Activated T-helper 17 cell treated with anti-CD3 and anti-CD28 coated beads, Interleukin-2, amount 50 U/mL, for 72 hours (primary cell): ENCODE results near the gene C11orf24. TPM values are rescaled to one million over a fixed set of nuclear protein-coding genes. Genes with fewer than 3 reads are reported as not detected.
"Not testable (repeated sequence)": the region's sequence is repeated elsewhere in the genome, so short reads cannot be mapped to it uniquely, and the experiment has no call there.

Experiments
- ATAC-seq: fragments of 150-1000 bp; cut with Tn5 transposase; replicated peaks from 2 replicates; pipeline ENCODE4 v1.10.0; 2021; ENCODE audit warnings: mild to moderate bottlenecking, moderate library complexity
- H3K27ac Mint-ChIP-seq: one replicate; pipeline ENCODE4 v1.8.0; 2022; ENCODE audit warnings: mixed read lengths
- H3K27me3 Mint-ChIP-seq: one replicate; pipeline ENCODE4 v1.8.0; 2022; ENCODE audit warnings: mixed read lengths
- H3K36me3 Mint-ChIP-seq: one replicate; pipeline ENCODE4 v1.8.0; 2022; ENCODE audit warnings: low read depth, mild to moderate bottlenecking, mixed read lengths
- H3K4me1 Mint-ChIP-seq: one replicate; pipeline ENCODE4 v1.8.0; 2022; ENCODE audit warnings: mixed read lengths
- H3K4me3 Mint-ChIP-seq: one replicate; pipeline ENCODE4 v1.8.0; 2022; ENCODE audit warnings: mild to moderate bottlenecking, mixed read lengths
- H3K9me3 Mint-ChIP-seq: one replicate; pipeline ENCODE4 v1.8.0; 2022; ENCODE audit warnings: mixed read lengths
- total RNA-seq, 2 donors: library from RNA; stranded (reverse); gene quantifications; one replicate each; pipeline ENCODE4 v1.2.3, GENCODE V29; 2022

C11orf24 gene
- total RNA-seq, 2 donors from 2014 or later, result 26.6 to 38.7 TPM

GRCh38 chr11:68257477-68258362, 14.1 kb downstream of the C11orf24 start:
- Mint-ChIP-seq H3K27ac (no peak overlapping the region), H3K36me3 (peaks cover 14% of the 10 kb centered on the region), H3K4me1 (peaks cover 4% of the 10 kb centered on the region), H3K9me3 (no peaks in the 10 kb centered on the region), H3K27me3 (no peaks in the 10 kb centered on the region), H3K4me3 (no peak overlapping the region)
- ATAC-seq, result peak; percentile 93

GRCh38 chr11:68256331-68256741, 15.4 kb downstream of the C11orf24 start:
- Mint-ChIP-seq H3K4me1 (peaks cover 4% of the 10 kb centered on the region), H3K27ac (no peak overlapping the region)

GRCh38 chr11:68255526-68255925, 16.2 kb downstream of the C11orf24 start:
- Mint-ChIP-seq H3K4me3 (no peak overlapping the region), H3K36me3 (no peaks in the 10 kb centered on the region), H3K27ac (no peak overlapping the region), H3K9me3 (no peaks in the 10 kb centered on the region), H3K4me1 (peaks cover 4% of the 10 kb centered on the region), H3K27me3 (no peaks in the 10 kb centered on the region)
- ATAC-seq, result no peak

More at GRCh38 chr11:68256331-68256741, 15.4 kb downstream of the C11orf24 start:
- Mint-ChIP-seq H3K27me3 (no peaks in the 10 kb centered on the region), H3K4me3 (no peak overlapping the region), H3K36me3 (peaks cover under 1% of the 10 kb centered on the region), H3K9me3 (no peaks in the 10 kb centered on the region)
- no peak for ATAC-seq

GRCh38 chr11:68254421-68254820, 17.4 kb downstream of the C11orf24 start:
- Mint-ChIP-seq H3K4me1 (peaks cover 4% of the 10 kb centered on the region), H3K9me3 (no peaks in the 10 kb centered on the region), H3K4me3 (no peak overlapping the region), H3K36me3 (no peaks in the 10 kb centered on the region), H3K27ac (no peak overlapping the region), H3K27me3 (no peaks in the 10 kb centered on the region)
- ATAC-seq, result no peak

- Mint-ChIP-seq H3K4me1 (no peaks in the 10 kb centered on the region), H3K36me3 (no peaks in the 10 kb centered on the region), H3K27ac (no peak overlapping the region), H3K4me3 (no peak overlapping the region), H3K9me3 (no peaks in the 10 kb centered on the region), H3K27me3 (no peaks in the 10 kb centered on the region)
- no peak for ATAC-seq
These were observed 20.0 kb downstream of the C11orf24 start for GRCh38 chr11:68251765-68252164.

GRCh38 chr11:68244912-68245311, 26.9 kb downstream of the C11orf24 start:
- not testable (repeated sequence) for H3K27ac Mint-ChIP-seq, H3K4me3 Mint-ChIP-seq, H3K9me3 Mint-ChIP-seq, H3K27me3 Mint-ChIP-seq, H3K4me1 Mint-ChIP-seq, ATAC-seq, H3K36me3 Mint-ChIP-seq

GRCh38 chr11:68243847-68244246, 27.9 kb downstream of the C11orf24 start:
- not testable (repeated sequence) for H3K4me3 Mint-ChIP-seq, H3K4me1 Mint-ChIP-seq, ATAC-seq, H3K9me3 Mint-ChIP-seq, H3K27ac Mint-ChIP-seq, H3K36me3 Mint-ChIP-seq, H3K27me3 Mint-ChIP-seq

GRCh38 chr11:68242616-68243015, 29.2 kb downstream of the C11orf24 start:
- H3K27me3 Mint-ChIP-seq, result peaks cover 2% of the 10 kb centered on the region
- H3K27ac Mint-ChIP-seq, result no peak overlapping the region
- no peaks in the 10 kb centered on the region for H3K9me3 Mint-ChIP-seq
- H3K4me3 Mint-ChIP-seq, result no peak overlapping the region
- H3K36me3 Mint-ChIP-seq, result no peaks in the 10 kb centered on the region
- no peak for ATAC-seq
- no peaks in the 10 kb centered on the region for H3K4me1 Mint-ChIP-seq

GRCh38 chr11:68231621-68232020, 40.2 kb downstream of the C11orf24 start:
- Mint-ChIP-seq H3K4me1 (no peaks in the 10 kb centered on the region), H3K36me3 (no peaks in the 10 kb centered on the region), H3K9me3 (no peaks in the 10 kb centered on the region), H3K4me3 (no peak overlapping the region), H3K27me3 (no peaks in the 10 kb centered on the region), H3K27ac (no peak overlapping the region)
- ATAC-seq, result no peak

- Mint-ChIP-seq H3K27me3 (no peaks in the 10 kb centered on the region), H3K4me1 (no peaks in the 10 kb centered on the region), H3K4me3 (no peak overlapping the region), H3K27ac (no peak overlapping the region), H3K36me3 (no peaks in the 10 kb centered on the region), H3K9me3 (no peaks in the 10 kb centered on the region)
- ATAC-seq, result no peak
These were observed 42.2 kb downstream of the C11orf24 start for GRCh38 chr11:68229601-68230000.

- no peak overlapping the region for H3K4me3 Mint-ChIP-seq
- no peaks in the 10 kb centered on the region for H3K9me3 Mint-ChIP-seq
- H3K27ac Mint-ChIP-seq, result no peak overlapping the region
- H3K4me1 Mint-ChIP-seq, result peaks cover 5% of the 10 kb centered on the region
- ATAC-seq, result no peak
- no peaks in the 10 kb centered on the region for H3K27me3 Mint-ChIP-seq
- no peaks in the 10 kb centered on the region for H3K36me3 Mint-ChIP-seq
These were observed 45.4 kb downstream of the C11orf24 start for GRCh38 chr11:68226421-68226820.

- Mint-ChIP-seq H3K27me3 (peaks cover 2% of the 10 kb centered on the region), H3K4me1 (peaks cover 5% of the 10 kb centered on the region), H3K9me3 (no peaks in the 10 kb centered on the region), H3K27ac (no peak overlapping the region), H3K4me3 (no peak overlapping the region), H3K36me3 (no peaks in the 10 kb centered on the region)
- no peak for ATAC-seq
These were observed 47.2 kb downstream of the C11orf24 start for GRCh38 chr11:68224606-68225005.

- peaks cover 4% of the 10 kb centered on the region for H3K27me3 Mint-ChIP-seq
- peaks cover 5% of the 10 kb centered on the region for H3K4me1 Mint-ChIP-seq
- H3K36me3 Mint-ChIP-seq, result no peaks in the 10 kb centered on the region
- H3K4me3 Mint-ChIP-seq, result no peak overlapping the region
- H3K27ac Mint-ChIP-seq, result peak overlapping the region; percentile 24
- no peaks in the 10 kb centered on the region for H3K9me3 Mint-ChIP-seq
- no peak for ATAC-seq
These were observed 48.5 kb downstream of the C11orf24 start for GRCh38 chr11:68223275-68223674.

- H3K27ac Mint-ChIP-seq, result no peak overlapping the region
- H3K27me3 Mint-ChIP-seq, result peaks cover 4% of the 10 kb centered on the region
- H3K36me3 Mint-ChIP-seq, result no peaks in the 10 kb centered on the region
- ATAC-seq, result no peak
- peaks cover 5% of the 10 kb centered on the region for H3K4me1 Mint-ChIP-seq
- H3K9me3 Mint-ChIP-seq, result no peaks in the 10 kb centered on the region
- H3K4me3 Mint-ChIP-seq, result no peak overlapping the region
These were observed 50.4 kb downstream of the C11orf24 start for GRCh38 chr11:68221406-68221805.

- Mint-ChIP-seq H3K4me3 (no peak overlapping the region), H3K36me3 (peaks cover 13% of the 10 kb centered on the region), H3K27me3 (peaks cover 4% of the 10 kb centered on the region), H3K27ac (no peak overlapping the region), H3K9me3 (no peaks in the 10 kb centered on the region), H3K4me1 (peaks cover 8% of the 10 kb centered on the region)
- no peak for ATAC-seq
These were observed 55.4 kb downstream of the C11orf24 start for GRCh38 chr11:68216171-68216938.
